ENCODE results near the gene ARAP3.

Gene ARAP3

GRCh38 chr5:141680751-141681201, 1.3 kb downstream of the ARAP3 start:
- Histone ChIP-seq H3K9me3 (ENCODE audit: insufficient read depth, low read length) (no peaks in the 10 kb centered on the region), H3K27ac (ENCODE audit: low read length) (no peak overlapping the region), H3K27me3 (ENCODE audit: low read depth, low read length) (no peaks in the 10 kb centered on the region), H3K9ac (ENCODE audit: low read length) (no peak overlapping the region), H3K36me3 (replicated peaks; ENCODE audit: low read depth, low read length) (no peaks in the 10 kb centered on the region), H3K79me2 (ENCODE audit: low read length) (no peaks in the 10 kb centered on the region), H2AFZ (ENCODE audit: low read depth, low read length) (no peak overlapping the region), H3K4me3 (ENCODE audit: low read length) (no peak overlapping the region), H3K4me2 (ENCODE audit: low read length) (no peak overlapping the region), H3K4me1 (ENCODE audit: low read length) (peaks cover 4% of the 10 kb centered on the region; the same call in 1 of the 2 replicates), H4K20me1 (ENCODE audit: insufficient read depth, low read length) (no peaks in the 10 kb centered on the region)
- TF ChIP-seq EZH2phosphoT487 (IDR thresholded peaks at IDR 0.05; ENCODE audit: low read depth) (no peak), CTCF (IDR thresholded peaks at IDR 0.05; ENCODE audit: low read depth, low read length) (no peak)

- no peaks in the 10 kb centered on the region for H3K9me3 ChIP-seq (ENCODE audit: insufficient read depth, low read length)
- H3K4me2 ChIP-seq (ENCODE audit: low read length), result no peak overlapping the region
- H3K9ac ChIP-seq (ENCODE audit: low read length), result no peak overlapping the region
- no peaks in the 10 kb centered on the region for H3K27me3 ChIP-seq (ENCODE audit: low read depth, low read length)
- peaks cover 4% of the 10 kb centered on the region; the same call in 1 of the 2 replicates for H3K4me1 ChIP-seq (ENCODE audit: low read length)
- no peak overlapping the region for H3K4me3 ChIP-seq (ENCODE audit: low read length)
- no peaks in the 10 kb centered on the region for H3K36me3 ChIP-seq (replicated peaks; ENCODE audit: low read depth, low read length)
- TF ChIP-seq EZH2phosphoT487 (IDR thresholded peaks at IDR 0.05; ENCODE audit: low read depth), result no peak
- TF ChIP-seq CTCF (IDR thresholded peaks at IDR 0.05; ENCODE audit: low read depth, low read length), result no peak
- no peak overlapping the region for H3K27ac ChIP-seq (ENCODE audit: low read length)
- no peaks in the 10 kb centered on the region for H4K20me1 ChIP-seq (ENCODE audit: insufficient read depth, low read length)
- no peak overlapping the region for H2AFZ ChIP-seq (ENCODE audit: low read depth, low read length)
- H3K79me2 ChIP-seq (ENCODE audit: low read length), result no peaks in the 10 kb centered on the region
These were observed 1.9 kb downstream of the ARAP3 start for GRCh38 chr5:141680178-141680577.

- H3K4me3 ChIP-seq (ENCODE audit: low read length), result no peak overlapping the region
- no peak for TF ChIP-seq CTCF (IDR thresholded peaks at IDR 0.05; ENCODE audit: low read depth, low read length)
- no peak for TF ChIP-seq EZH2phosphoT487 (IDR thresholded peaks at IDR 0.05; ENCODE audit: low read depth)
- H3K27me3 ChIP-seq (ENCODE audit: low read depth, low read length), result no peaks in the 10 kb centered on the region
- H3K36me3 ChIP-seq (replicated peaks; ENCODE audit: low read depth, low read length), result no peaks in the 10 kb centered on the region
- H3K79me2 ChIP-seq (ENCODE audit: low read length), result no peaks in the 10 kb centered on the region
- no peaks in the 10 kb centered on the region for H4K20me1 ChIP-seq (ENCODE audit: insufficient read depth, low read length)
- no peak overlapping the region for H2AFZ ChIP-seq (ENCODE audit: low read depth, low read length)
- H3K4me2 ChIP-seq (ENCODE audit: low read length), result no peak overlapping the region
- H3K9ac ChIP-seq (ENCODE audit: low read length), result no peak overlapping the region
- no peaks in the 10 kb centered on the region for H3K9me3 ChIP-seq (ENCODE audit: insufficient read depth, low read length)
- H3K27ac ChIP-seq (ENCODE audit: low read length), result no peak overlapping the region
- H3K4me1 ChIP-seq (ENCODE audit: low read length), result no peaks in the 10 kb centered on the region
These were observed 4.6 kb downstream of the ARAP3 start for GRCh38 chr5:141677415-141677814.

- H3K27ac ChIP-seq (ENCODE audit: low read length), result no peak overlapping the region
- H4K20me1 ChIP-seq (ENCODE audit: insufficient read depth, low read length), result no peaks in the 10 kb centered on the region
- no peak overlapping the region for H2AFZ ChIP-seq (ENCODE audit: low read depth, low read length)
- no peaks in the 10 kb centered on the region for H3K79me2 ChIP-seq (ENCODE audit: low read length)
- TF ChIP-seq CTCF (IDR thresholded peaks at IDR 0.05; ENCODE audit: low read depth, low read length) (no peak), EZH2phosphoT487 (IDR thresholded peaks at IDR 0.05; ENCODE audit: low read depth) (no peak)
- no peak overlapping the region for H3K4me2 ChIP-seq (ENCODE audit: low read length)
- H3K4me1 ChIP-seq (ENCODE audit: low read length), result no peaks in the 10 kb centered on the region
- H3K9me3 ChIP-seq (ENCODE audit: insufficient read depth, low read length), result no peaks in the 10 kb centered on the region
- H3K4me3 ChIP-seq (ENCODE audit: low read length), result no peak overlapping the region
- no peaks in the 10 kb centered on the region for H3K36me3 ChIP-seq (replicated peaks; ENCODE audit: low read depth, low read length)
- no peak overlapping the region for H3K9ac ChIP-seq (ENCODE audit: low read length)
- no peaks in the 10 kb centered on the region for H3K27me3 ChIP-seq (ENCODE audit: low read depth, low read length)
These were observed 6.4 kb downstream of the ARAP3 start for GRCh38 chr5:141675672-141676071.
